Activated CD8-positive, alpha-beta memory T cell treated with anti-CD3 and anti-CD28 coated beads, Interleukin-2, amount 50 U/mL, for 24 hours (primary cell): Measurements from ENCODE around the gene ZNF66.
A peak's percentile ranks its signal among the peaks of the same experiment; 100 is the strongest.
"Not testable (repeated sequence)": the region's sequence is repeated elsewhere in the genome, so short reads cannot be mapped to it uniquely, and the experiment has no call there.

Experiments
- DNase-seq: peaks from one replicate; pipeline ENCODE4 v3.0.0-alpha.2; 2020; ENCODE audit errors: extremely low read depth

The ZNF66 gene

GRCh38 chr19:20776083-20777076, at the start of gene ZNF66:
Gene ZNF66, plus strand, starts transcription at chr19:20776304. Its CDS starts 144 bp downstream, at chr19:20776448.
- peak; percentile 89 for DNase-seq

DNA sequence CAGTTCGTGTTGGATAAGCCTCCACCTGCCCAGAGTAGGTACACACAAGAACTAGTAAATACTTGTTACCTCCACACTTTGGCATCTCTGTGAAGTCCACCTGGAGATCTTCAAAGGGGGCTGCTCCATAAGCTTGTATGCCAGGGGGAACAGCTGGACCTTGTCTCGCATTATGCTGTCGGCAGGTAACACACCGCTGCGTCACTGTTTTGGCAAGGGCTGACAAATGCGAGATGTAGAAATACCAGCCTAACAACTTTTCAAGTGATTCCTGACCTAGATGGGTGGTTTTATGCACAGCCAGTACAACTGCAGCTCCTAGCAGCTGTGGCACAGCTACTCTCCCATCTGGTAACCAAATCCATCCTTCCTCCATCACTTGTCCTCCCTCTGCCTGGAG, 25.9 kb upstream of the ZNF66 start:
- not testable (repeated sequence) for DNase-seq

GRCh38 chr19:20752291-20752690, 23.8 kb upstream of the ZNF66 start:
- DNase-seq, result not testable (repeated sequence)

DNA sequence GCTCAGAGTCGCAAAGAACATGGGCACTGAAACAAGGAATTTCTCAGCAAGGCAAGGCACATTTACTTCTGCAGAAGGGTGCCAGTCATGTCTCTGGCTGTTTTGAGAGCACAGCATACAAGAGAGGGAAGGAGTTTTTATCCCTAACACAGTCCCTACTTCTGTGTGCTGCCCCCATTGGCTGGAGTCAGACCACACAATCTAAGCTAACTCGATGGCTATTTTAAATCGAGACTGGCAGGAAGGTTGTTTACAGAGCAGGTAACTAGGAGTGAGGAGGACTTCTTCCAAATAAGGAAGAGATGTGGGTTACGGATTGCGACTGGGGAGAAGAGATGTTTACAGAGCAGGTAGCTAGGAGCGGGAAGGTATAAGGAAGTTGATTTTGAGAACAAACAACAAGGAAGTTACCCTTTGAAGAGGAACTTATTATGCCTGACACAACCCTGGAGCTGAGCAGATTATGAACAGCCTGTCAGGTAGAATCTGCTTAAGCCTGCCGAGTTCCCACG, 6.8 kb upstream of the ZNF66 start:
- DNase-seq, result not testable (repeated sequence)

GRCh38 chr19:20787786-20788185, 11.7 kb downstream of the ZNF66 start:
- no peak for DNase-seq

DNA sequence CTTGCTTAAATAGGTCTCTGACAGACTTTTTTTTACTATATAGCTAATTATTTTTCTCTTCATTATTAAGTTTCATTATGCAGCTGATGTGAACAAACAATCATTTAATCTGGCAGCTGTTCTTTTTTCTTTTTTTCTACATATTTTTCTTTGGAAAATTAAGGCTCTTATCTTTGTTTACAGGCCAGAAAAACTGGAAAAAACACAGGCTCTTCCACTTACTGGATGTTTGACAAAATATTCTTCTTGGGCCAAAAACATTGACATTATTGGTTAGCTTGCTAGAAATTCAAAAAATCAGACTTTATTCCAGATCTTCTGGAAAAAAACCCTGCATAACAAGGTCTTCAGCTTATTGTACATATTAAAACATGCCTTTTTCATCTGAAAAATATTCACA, 15.7 kb downstream of the ZNF66 start:
- DNase-seq, result no peak

DNA sequence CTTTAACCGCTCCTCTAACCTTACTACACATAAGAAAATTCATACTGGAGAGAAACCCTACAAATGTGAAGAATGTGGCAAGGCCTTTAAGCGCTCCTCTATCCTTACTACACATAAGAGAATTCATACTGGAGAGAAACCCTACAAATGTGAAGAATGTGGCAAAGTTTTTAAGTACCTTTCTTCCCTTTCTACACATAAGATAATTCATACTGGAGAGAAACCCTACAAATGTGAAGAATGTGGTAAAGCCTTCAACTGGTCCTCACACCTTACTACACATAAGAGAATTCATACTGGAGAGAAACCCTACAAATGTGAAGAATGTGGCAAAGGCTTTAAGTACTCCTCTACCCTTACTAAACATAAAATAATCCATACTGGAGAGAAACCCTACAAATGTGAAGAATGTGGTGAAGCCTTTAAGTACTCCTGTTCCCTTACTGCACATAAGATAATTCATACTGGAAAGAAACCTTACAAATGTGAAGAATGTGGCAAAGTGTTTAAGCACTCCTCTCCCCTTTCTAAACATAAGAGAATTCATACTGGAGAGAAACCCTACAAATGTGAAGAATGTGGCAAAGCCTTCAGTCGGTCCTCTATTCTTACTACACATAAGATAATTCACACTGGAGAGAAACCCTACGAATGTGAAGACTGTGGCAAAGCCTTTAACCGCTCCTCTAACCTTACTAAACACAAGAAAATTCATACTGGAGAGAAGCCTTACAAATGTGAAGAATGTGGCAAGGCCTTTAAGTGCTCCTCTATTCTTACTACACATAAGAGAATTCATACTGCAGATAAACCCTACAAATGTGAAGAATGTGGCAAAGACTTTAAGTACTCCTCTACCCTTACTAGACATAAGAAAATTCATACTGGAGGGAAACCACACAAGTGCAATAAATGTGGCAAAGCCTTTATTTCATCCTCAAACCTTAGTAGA, 30.5 kb downstream of the ZNF66 start:
- DNase-seq, result not testable (repeated sequence)

DNA sequence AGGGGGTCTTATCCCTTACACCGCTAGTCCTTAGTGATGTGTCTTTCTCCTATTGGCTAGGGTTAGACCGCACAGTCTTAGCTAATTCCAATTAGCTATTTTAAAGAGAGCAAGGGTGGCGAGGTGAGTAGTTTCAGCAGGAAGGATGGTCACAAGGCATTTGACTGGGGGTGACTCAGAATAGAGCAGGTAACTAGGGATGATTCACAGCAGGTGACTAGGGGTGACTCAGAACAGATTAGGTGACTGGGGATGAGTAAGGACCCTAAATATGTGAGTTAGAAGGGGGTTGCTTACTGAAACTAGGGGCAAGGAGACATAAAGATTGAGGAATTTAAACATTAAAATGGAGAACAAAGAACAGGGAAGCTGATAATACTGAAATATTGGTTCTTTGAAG, 64.3 kb downstream of the ZNF66 start:
- no peak for DNase-seq
